ENCODE measurements around the gene VAMP1. TPM values are rescaled to one million over a fixed set of nuclear protein-coding genes. Genes with fewer than 3 reads are reported as not detected.
"Not testable (repeated sequence)": the region's sequence is repeated elsewhere in the genome, so short reads cannot be mapped to it uniquely, and the experiment has no call there.

The VAMP1 gene
- 44.0 and 47.8 TPM in 2 replicates for total RNA-seq

- intact Hi-C loops (cut with micrococcal nuclease), result loop anchor here (1.0 to 2.0 kb wide), 4 partner anchors 8 to 64 kb away; partner anchors contain the start of genes CD27, GAPDH and MRPL51
Observed at GRCh38 chr12:6470375-6471163, at the start of gene VAMP1. VAMP1 (minus strand) TSS chr12:6470677; CDS start chr12:6470531, 146 bp downstream.

- intact Hi-C loops (cut with micrococcal nuclease), result no loop called here
Observed at GRCh38 chr12:6520186-6520585, 49.7 kb upstream of the VAMP1 start.

- intact Hi-C loops (cut with micrococcal nuclease), result no loop called here
Observed at GRCh38 chr12:6508087-6508486, 37.6 kb upstream of the VAMP1 start.

DNA sequence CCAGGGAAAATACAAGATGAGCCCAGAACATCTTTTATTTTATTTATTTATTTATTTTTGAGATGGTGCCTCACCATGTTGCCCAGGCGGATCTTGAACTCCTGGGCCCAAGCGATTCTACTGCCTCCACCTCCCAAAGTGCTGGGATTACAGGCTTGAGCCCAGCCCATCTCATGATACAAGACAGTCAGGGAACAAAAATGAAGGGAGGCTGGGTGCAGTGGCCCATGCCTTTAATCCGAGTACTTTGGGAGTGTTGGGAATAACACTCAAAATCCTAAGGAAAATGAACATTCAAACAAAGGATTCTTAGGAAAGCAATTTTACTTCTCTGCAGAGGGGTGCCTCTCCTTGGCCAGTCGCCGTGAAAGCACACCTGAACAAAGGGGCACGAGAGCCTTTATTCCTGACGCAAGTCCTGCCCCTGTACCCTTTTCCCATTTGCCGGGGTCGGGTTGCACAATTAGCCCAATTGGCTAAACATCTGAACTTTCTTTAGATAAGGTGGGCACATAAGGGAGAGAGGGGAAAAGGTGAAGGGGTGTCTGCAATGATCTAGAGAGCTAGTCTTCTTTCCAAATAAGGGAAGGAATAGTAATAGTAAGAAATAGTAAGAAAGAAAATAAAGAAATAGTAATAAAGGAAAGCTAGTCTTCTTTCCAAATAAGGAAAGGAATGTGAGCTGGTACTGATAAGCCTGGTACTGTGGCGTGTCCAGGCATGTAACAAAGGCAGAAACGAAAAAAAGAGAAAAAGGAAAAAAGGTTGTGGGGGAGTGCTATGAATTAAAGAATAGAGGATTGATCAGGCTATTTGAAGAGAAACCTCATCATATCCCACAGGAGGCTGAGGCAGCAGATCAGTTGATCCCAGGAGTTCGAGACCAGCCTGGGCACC lies 36.9 kb upstream of the VAMP1 start:
- intact Hi-C loops (cut with micrococcal nuclease), result no loop called here

DNA sequence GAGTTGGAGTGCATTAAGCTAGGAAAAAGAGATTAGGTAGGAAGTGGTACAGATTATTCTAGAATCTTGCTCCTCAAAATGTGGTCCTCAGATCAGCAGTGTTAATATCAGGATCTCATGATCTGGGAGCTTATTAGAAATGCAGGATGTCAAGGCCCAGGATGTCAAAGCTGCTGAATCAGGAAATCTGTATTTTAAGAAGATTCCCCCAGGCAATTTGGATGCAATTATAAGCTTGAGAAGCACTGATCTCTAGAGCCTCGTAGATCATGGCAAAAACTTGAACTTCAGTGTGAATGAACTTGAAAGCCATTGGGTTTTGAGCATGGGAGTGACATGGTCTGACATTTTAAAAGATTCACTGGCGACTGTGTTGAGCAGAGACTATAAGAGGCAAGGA lies 30.0 kb upstream of the VAMP1 start:
- intact Hi-C loops (cut with micrococcal nuclease), result no loop called here

DNA sequence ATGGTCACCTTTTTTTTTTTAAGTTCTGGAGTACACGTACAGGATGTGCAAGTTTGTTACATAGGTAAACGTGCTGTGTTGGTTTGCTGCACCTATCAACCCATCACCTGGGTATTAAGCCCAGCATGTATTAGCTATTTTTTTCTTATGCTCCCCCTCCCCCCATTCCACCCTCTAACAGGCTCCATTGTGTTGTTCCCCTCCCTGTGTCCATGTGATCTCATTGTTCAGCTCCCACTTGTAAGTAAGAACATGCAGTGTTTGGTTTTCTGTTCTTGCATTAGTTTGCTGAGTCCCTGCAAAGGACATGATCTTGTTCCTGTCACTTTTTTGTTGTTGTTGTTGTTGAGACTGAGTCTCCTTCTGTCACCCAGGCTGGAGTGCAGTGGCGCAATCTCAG lies 26.8 kb upstream of the VAMP1 start:
- intact Hi-C loops (cut with micrococcal nuclease), result not testable (repeated sequence)

- intact Hi-C loops (cut with micrococcal nuclease), result loop anchor here (1.0 to 5.0 kb wide), 4 partner anchors 39 to 357 kb away; partner anchors contain the start of genes CDCA3, GAPDH, USP5 and ZNF384
Observed at GRCh38 chr12:6494968-6495367, 24.5 kb upstream of the VAMP1 start.

DNA sequence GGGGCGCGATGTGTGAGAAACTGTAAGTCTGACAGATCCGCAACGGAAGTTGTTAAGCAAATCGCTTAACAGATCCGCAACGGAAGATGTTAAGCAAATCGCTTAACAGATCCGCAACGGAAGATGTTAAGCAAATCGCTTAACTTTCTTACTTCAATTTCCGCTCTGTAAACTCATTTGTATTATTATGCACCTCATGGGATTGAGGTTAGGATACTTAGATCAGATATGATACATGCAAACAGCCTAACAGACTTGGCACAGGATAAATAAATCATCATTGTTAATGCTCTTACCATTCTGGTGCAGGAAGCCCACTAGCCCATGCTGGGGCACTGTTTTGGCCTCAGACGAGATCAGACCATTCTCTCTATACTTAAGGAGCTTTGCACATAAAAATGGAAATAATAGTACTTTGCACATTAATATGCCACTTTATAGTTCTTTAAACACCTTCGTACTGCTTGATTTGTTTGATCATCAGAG lies 23.8 kb upstream of the VAMP1 start:
- intact Hi-C loops (cut with micrococcal nuclease), result loop anchor here (1.0 to 5.0 kb wide), 4 partner anchors 40 to 358 kb away; partner anchors contain the start of genes CDCA3, GAPDH, USP5 and ZNF384

DNA sequence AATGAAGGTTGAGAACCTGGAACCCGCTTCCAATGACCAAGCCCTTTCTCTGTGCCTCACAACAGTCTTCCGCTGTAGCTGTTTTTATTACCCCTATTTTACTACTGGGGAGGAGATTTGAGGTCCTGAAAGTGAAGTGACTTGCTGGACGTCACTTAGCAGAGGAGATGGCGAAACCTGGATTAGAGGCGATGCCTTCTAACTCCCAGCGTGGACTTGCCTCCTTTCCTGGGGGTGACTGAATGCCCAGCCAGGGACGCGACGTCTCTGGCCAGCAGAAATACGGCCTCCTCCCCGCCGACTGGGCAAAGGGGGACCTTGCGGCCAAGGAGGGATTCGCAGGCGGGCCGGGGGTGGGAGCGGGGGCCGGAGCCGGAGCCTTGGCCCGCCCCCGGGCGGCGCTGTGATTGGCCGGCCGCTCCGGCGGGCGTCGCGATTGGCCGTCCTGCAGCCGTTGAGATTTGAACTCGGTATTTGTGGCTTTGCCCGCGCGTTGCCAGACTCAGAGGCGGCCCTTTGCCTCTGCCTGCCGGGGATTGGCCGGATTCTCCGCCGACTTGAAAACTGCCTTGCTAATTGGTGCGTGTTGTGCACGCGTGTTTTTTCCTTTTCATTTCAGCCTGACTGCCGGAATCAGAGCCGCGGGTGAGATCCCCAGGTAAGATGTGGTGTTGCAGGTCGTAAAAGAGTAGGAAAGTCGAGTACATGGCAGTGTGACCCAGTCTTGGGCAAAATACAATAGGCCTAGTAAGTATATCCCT lies 23.2 kb upstream of the VAMP1 start, which contains the start of gene NCAPD2:
Gene NCAPD2 (plus strand): TSS at position 606 of the 761 bp plus-strand sequence. CDS start 997 bp downstream, outside the sequence.
- intact Hi-C loops (cut with micrococcal nuclease), result loop anchor here (1.0 to 5.0 kb wide), 8 partner anchors 23 to 359 kb away; partner anchors contain the start of genes CDCA3, GAPDH, IFFO1 and NOP2

DNA sequence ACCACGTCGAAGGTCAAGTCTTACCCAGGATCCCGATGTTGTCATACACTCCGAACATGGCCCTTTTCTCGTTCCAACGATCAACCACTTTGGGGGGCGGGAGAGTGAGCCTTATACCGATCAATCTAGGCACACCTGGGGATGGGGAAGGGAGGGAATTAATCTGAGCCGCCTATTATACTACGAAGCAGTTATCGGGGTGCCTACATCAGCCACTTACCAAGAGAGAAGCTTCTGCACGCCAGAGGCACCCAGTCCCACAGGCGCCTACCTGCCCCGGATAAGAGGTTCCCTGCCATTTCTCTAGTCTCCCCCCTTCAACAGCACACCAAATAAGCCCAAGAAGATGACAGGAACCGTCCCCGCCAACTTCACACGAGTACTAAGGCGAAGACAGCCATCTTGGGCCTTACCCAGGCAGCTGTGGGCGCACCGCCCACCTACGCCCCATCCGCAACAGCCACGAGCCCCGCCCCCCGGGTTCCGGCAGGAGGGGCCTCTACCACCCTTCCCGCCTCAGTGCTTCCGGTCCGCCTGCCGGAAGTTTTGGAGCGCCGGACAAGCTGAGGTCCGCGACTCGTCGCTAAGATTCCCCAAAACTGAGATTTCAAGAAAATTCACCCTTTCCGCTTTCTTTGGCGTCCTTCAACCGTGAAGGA lies 22.5 kb upstream of the VAMP1 start, which contains the start of gene MRPL51:
Gene MRPL51 (minus strand): TSS at position 425 of the 659 bp plus-strand sequence. CDS start 126 bp downstream, at position 299.
- intact Hi-C loops (cut with micrococcal nuclease), result loop anchor here (1.0 to 5.0 kb wide), 5 partner anchors 23 to 359 kb away; partner anchors contain the start of genes CDCA3, IFFO1, NOP2 and USP5

GRCh38 chr12:6490673-6491072 lies 20.2 kb upstream of the VAMP1 start:
- intact Hi-C loops (cut with micrococcal nuclease), result loop anchor here (5.0 kb wide), 1 partner anchor 362 kb away; the partner anchor contains the start of genes CDCA3 and USP5

- intact Hi-C loops (cut with micrococcal nuclease), result no loop called here
Observed at GRCh38 chr12:6489449-6489848, 19.0 kb upstream of the VAMP1 start.

- intact Hi-C loops (cut with micrococcal nuclease), result no loop called here
Observed at GRCh38 chr12:6488240-6488639, 17.8 kb upstream of the VAMP1 start.

GRCh38 chr12:6478416-6478815 lies 7.9 kb upstream of the VAMP1 start:
- intact Hi-C loops (cut with micrococcal nuclease), result no loop called here

GRCh38 chr12:6477601-6478377 lies 7.3 kb upstream of the VAMP1 start:
- intact Hi-C loops (cut with micrococcal nuclease), result not testable (repeated sequence)

GRCh38 chr12:6476489-6476888 lies 6.0 kb upstream of the VAMP1 start:
- intact Hi-C loops (cut with micrococcal nuclease), result no loop called here

DNA sequence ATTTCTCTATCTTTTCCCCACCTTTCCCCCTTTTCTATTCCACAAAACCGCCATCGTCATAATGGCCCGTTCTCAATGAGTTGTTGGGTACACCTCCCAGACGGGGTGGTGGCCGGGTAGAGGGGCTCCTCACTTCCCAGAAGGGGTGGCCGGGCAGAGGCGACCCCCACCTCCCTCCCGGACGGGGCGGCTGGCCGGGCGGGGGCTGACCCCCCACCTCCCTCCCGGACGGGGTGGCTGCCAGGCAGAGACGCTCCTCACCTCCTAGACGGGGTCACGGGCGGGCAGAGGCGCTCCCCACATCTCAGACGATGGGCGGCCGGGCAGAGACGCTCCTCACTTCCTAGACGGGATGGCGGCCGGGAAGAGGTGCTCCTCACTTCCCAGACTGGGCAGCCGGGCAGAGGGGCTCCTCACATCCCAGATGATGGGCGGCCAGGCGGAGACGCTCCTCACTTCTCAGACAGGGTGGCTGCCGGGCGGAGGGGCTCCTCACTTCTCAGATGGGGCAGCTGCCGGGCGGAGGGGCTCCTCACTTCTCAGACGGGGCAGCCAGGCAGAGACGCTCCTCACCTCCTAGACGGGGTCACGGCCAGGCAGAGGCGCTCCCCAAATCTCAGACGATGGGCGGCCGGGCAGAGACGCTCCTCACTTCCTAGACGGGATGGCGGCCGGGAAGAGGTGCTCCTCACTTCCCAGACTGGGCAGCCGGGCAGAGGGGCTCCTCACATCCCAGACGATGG lies 4.9 kb upstream of the VAMP1 start:
- intact Hi-C loops (cut with micrococcal nuclease), result not testable (repeated sequence)

GRCh38 chr12:6472491-6472890 lies 2.0 kb upstream of the VAMP1 start:
- intact Hi-C loops (cut with micrococcal nuclease), result no loop called here

All from T-helper 2 cell treated with Interferon-gamma antibody and Interleukin-4, amounts not matched to agents 100 ng/mL and 5 ng/mL, for 36 hours (primary cell).